HG02852 (cell line): ENCODE data around the gene PRDM11.

Source experiments
- ATAC-seq: cut with Tn5 transposase; IDR thresholded peaks from one replicate; pipeline ENCODE4 v1.9.1; 2021; ENCODE audit warnings: mild to moderate bottlenecking, moderate library complexity; ENCODE audit not compliant: unreplicated experiment

PRDM11 gene

GRCh38 chr11:45157247-45158209 lies 11.1 kb downstream of the PRDM11 start:
- no peak for ATAC-seq

GRCh38 chr11:45158210-45158731 lies 11.8 kb downstream of the PRDM11 start:
- no peak for ATAC-seq

- ATAC-seq = no peak
Measured at GRCh38 chr11:45158891-45159605, 12.6 kb downstream of the PRDM11 start.

GRCh38 chr11:45159781-45160365 lies 13.4 kb downstream of the PRDM11 start:
- ATAC-seq = no peak

- ATAC-seq = no peak
Measured at GRCh38 chr11:45161252-45162063, 15.0 kb downstream of the PRDM11 start.

- ATAC-seq = no peak
Measured at GRCh38 chr11:45162064-45162375, 15.6 kb downstream of the PRDM11 start.

- ATAC-seq = no peak
Measured at GRCh38 chr11:45162916-45163879, 16.8 kb downstream of the PRDM11 start.

GRCh38 chr11:45163956-45164575 lies 17.6 kb downstream of the PRDM11 start:
- ATAC-seq = no peak

- ATAC-seq = no peak
Measured at GRCh38 chr11:45165386-45165785, 18.9 kb downstream of the PRDM11 start.

GRCh38 chr11:45165806-45166603 lies 19.6 kb downstream of the PRDM11 start:
- ATAC-seq = no peak

GRCh38 chr11:45166604-45166897 lies 20.1 kb downstream of the PRDM11 start:
- no peak for ATAC-seq

- no peak for ATAC-seq
Measured at GRCh38 chr11:45167283-45167682, 20.8 kb downstream of the PRDM11 start.

GRCh38 chr11:45168366-45169130 lies 22.1 kb downstream of the PRDM11 start:
- no peak for ATAC-seq

- ATAC-seq = no peak
Measured at GRCh38 chr11:45169310-45170072, 23.1 kb downstream of the PRDM11 start.

GRCh38 chr11:45170484-45170883 lies 24.0 kb downstream of the PRDM11 start:
- no peak for ATAC-seq

GRCh38 chr11:45171550-45171949 lies 25.1 kb downstream of the PRDM11 start:
- no peak for ATAC-seq

GRCh38 chr11:45173064-45173463 lies 26.6 kb downstream of the PRDM11 start:
- ATAC-seq = no peak
